Spleen (tissue), 7 donors: Measurements from ENCODE around the gene NEAT1.

Experiments
- CTCF ChIP-seq, 11 experiments: fragments of 200-600 bp in 7 of 11; fragments of 450-650 bp in 4 of 11; sonication (generic) in 4 of 11; IDR thresholded peaks in 8 of 11; conservative IDR thresholded peaks in 3 of 11; 1 replicate in 7 of 11; 2 replicates in 4 of 11; pipeline versions ENCODE4 v1.4.0 to v1.8.0; 2016 to 2021; ENCODE audit warnings: antibody characterized with exemption in 11 of 11, inconsistent platforms in 4 of 11, mild to moderate bottlenecking in 1 of 11
- POLR2AphosphoS5 ChIP-seq, 3 donors: sonication (generic); formaldehyde crosslinking; IDR thresholded peaks; one replicate each; pipeline ENCODE4 v1.5.1; 2017; ENCODE audit warnings: antibody characterized with exemption in 3 of 3
- donor health status: DM: no; HTN: no; CAD: no; lungs with moderate emphysema.
- donor health status: DM: no; HTN: no; CAD: no.
- donor health status: DM: no; HTN: no; CAD: no.

GRCh38 chr11:65390099-65390941, 32.3 kb upstream of the NEAT1 start:
- no peak for TF ChIP-seq CTCF (IDR thresholded peaks at IDR 0.05 in 8 of 11, conservative IDR thresholded peaks at IDR 0.05 in 3 of 11)
- TF ChIP-seq POLR2AphosphoS5 (IDR thresholded peaks at IDR 0.05), result no peak
